ENCODE results near the gene MGLL.

- TF ChIP-seq CTCF (conservative IDR thresholded peaks at IDR 0.05) (peak; percentile 54), ZFX (IDR thresholded peaks at IDR 0.05) (no peak)
These were observed 131.4 kb downstream of the MGLL start for GRCh38 chr3:127690823-127691452.

Data from C4-2B (cell line).